PC-3 (cell line): ENCODE results near the gene DENND1B.

Experiments
- CTCF ChIP-seq: fragments of 300-600 bp; sonication (generic); conservative IDR thresholded peaks from 2 replicates; pipeline ENCODE4 v1.5.1; 2017; ENCODE audit warnings: antibody characterized with exemption, low read depth, mild to moderate bottlenecking, low read length
- EZH2 ChIP-seq: fragments of 300-600 bp; sonication (generic); IDR thresholded peaks from one replicate; pipeline ENCODE4 v1.6.1; 2017; ENCODE audit warnings: antibody characterized with exemption, mild to moderate bottlenecking, low read length; ENCODE audit not compliant: unreplicated experiment
- EZH2phosphoT487 ChIP-seq: fragments of 300-600 bp; sonication (generic); IDR thresholded peaks from 2 replicates; pipeline ENCODE4 v1.6.1; 2018; ENCODE audit warnings: mild to moderate bottlenecking, antibody characterized with exemption, low read length, borderline replicate concordance

GRCh38 chr1:197671140-197671539 lies 104.1 kb downstream of the DENND1B start:
- TF ChIP-seq EZH2 (no peak), CTCF (no peak), EZH2phosphoT487 (no peak)
